ENCODE data around the gene ST3GAL2. TPM values are rescaled to one million over a fixed set of nuclear protein-coding genes. Genes with fewer than 3 reads are reported as not detected.

The ST3GAL2 gene
- total and polyA plus RNA-seq, 10 of the 15 experiments (the other 5 are each of a cell fraction or from before 2014, with no cell fraction given): 0.95 to 61.7 (median 25.9) TPM

DNA sequence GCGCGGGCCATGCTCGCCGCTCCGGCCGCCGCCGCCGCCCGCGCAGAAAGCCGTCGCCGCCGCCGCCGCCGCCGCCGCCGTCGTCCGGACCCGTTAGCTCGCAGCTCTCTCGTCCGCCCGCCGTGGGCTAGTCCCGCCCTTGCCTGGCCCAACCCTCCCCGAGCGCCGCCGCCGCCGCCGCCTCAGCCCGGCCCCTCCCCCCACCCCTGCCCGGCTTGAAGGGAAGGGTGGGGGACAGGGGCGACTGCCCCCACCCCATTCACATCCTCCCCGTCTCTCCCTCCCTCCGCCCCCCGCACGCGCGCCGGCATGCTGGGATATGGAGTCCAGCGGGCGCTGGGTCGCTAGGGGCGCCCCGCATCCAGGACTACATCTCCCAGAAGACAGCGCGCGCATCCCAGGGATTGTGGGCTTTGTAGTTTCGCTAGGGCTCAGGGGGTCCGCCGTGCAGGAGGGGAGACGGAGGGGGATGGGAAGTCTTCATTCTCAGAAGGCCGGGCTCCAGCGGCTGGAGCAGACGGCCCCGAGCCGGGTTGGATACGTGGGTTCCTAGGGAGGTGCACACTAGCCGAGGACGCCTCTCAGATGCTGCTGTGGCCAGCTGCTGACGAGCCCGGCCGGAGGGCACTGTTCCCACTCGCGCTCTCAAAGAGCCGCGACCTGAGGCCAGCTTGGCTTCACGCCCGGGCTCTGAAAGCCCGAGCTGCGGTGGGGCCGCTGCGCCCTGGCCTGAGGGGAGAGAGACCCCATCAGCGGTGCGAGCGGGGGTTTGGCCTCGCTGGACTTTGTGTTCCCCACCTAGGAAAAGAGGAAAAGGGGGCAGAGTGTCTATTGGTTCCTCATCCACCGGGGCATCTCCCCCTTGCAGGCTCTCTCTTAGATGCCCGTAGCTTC is at the start of gene ST3GAL2 (continued):
- TF ChIP-seq NR2F1 (conservative IDR thresholded peaks at IDR 0.05) (no peak), SIN3A (IDR thresholded peaks at IDR 0.05; ENCODE audit: low read depth, low read length) (no peak; the same call in 1 of the 2 replicates), POLR2AphosphoS2 (IDR thresholded peaks at IDR 0.05; ENCODE audit: low read depth, low read length) (no peak), PKNOX1 (IDR thresholded peaks at IDR 0.05) (no peak), RBBP5 (conservative IDR thresholded peaks at IDR 0.05) (no peak), GABPA (IDR thresholded peaks at IDR 0.05; ENCODE audit: low read depth) (no peak), IRF4 (IDR thresholded peaks at IDR 0.05; ENCODE audit: low read depth, low read length) (no peak), SMC3 (IDR thresholded peaks at IDR 0.05; ENCODE audit: borderline replicate concordance, low read length) (no peak), ZNF274 (IDR thresholded peaks at IDR 0.05; ENCODE audit: insufficient read depth, insufficient read length) (no peak), MTA2 (IDR thresholded peaks at IDR 0.05; ENCODE audit: low read depth) (0 out of 2 replicates have a peak, but pooled peaks have one; percentile 16), BMI1 (IDR thresholded peaks at IDR 0.05; ENCODE audit: borderline replicate concordance) (no peak)
- TF ChIP-seq, protein P1, sequence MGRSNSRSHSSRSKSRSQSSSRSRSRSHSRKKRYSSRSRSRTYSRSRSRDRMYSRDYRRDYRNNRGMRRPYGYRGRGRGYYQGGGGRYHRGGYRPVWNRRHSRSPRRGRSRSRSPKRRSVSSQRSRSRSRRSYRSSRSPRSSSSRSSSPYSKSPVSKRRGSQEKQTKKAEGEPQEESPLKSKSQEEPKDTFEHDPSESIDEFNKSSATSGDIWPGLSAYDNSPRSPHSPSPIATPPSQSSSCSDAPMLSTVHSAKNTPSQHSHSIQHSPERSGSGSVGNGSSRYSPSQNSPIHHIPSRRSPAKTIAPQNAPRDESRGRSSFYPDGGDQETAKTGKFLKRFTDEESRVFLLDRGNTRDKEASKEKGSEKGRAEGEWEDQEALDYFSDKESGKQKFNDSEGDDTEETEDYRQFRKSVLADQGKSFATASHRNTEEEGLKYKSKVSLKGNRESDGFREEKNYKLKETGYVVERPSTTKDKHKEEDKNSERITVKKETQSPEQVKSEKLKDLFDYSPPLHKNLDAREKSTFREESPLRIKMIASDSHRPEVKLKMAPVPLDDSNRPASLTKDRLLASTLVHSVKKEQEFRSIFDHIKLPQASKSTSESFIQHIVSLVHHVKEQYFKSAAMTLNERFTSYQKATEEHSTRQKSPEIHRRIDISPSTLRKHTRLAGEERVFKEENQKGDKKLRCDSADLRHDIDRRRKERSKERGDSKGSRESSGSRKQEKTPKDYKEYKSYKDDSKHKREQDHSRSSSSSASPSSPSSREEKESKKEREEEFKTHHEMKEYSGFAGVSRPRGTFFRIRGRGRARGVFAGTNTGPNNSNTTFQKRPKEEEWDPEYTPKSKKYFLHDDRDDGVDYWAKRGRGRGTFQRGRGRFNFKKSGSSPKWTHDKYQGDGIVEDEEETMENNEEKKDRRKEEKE (IDR thresholded peaks at IDR 0.05): no peak; the same call in 1 of the 2 replicates
- TF ChIP-seq, protein P2, sequence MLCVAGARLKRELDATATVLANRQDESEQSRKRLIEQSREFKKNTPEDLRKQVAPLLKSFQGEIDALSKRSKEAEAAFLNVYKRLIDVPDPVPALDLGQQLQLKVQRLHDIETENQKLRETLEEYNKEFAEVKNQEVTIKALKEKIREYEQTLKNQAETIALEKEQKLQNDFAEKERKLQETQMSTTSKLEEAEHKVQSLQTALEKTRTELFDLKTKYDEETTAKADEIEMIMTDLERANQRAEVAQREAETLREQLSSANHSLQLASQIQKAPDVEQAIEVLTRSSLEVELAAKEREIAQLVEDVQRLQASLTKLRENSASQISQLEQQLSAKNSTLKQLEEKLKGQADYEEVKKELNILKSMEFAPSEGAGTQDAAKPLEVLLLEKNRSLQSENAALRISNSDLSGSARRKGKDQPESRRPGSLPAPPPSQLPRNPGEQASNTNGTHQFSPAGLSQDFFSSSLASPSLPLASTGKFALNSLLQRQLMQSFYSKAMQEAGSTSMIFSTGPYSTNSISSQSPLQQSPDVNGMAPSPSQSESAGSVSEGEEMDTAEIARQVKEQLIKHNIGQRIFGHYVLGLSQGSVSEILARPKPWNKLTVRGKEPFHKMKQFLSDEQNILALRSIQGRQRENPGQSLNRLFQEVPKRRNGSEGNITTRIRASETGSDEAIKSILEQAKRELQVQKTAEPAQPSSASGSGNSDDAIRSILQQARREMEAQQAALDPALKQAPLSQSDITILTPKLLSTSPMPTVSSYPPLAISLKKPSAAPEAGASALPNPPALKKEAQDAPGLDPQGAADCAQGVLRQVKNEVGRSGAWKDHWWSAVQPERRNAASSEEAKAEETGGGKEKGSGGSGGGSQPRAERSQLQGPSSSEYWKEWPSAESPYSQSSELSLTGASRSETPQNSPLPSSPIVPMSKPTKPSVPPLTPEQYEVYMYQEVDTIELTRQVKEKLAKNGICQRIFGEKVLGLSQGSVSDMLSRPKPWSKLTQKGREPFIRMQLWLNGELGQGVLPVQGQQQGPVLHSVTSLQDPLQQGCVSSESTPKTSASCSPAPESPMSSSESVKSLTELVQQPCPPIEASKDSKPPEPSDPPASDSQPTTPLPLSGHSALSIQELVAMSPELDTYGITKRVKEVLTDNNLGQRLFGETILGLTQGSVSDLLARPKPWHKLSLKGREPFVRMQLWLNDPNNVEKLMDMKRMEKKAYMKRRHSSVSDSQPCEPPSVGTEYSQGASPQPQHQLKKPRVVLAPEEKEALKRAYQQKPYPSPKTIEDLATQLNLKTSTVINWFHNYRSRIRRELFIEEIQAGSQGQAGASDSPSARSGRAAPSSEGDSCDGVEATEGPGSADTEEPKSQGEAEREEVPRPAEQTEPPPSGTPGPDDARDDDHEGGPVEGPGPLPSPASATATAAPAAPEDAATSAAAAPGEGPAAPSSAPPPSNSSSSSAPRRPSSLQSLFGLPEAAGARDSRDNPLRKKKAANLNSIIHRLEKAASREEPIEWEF (IDR thresholded peaks at IDR 0.05; ENCODE audit: insufficient replicate concordance, low read depth, low read length): no peak
- TF ChIP-seq, protein P3, sequence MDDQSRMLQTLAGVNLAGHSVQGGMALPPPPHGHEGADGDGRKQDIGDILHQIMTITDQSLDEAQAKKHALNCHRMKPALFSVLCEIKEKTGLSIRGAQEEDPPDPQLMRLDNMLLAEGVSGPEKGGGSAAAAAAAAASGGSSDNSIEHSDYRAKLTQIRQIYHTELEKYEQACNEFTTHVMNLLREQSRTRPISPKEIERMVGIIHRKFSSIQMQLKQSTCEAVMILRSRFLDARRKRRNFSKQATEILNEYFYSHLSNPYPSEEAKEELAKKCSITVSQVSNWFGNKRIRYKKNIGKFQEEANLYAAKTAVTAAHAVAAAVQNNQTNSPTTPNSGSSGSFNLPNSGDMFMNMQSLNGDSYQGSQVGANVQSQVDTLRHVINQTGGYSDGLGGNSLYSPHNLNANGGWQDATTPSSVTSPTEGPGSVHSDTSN (IDR thresholded peaks at IDR 0.05; ENCODE audit: insufficient replicate concordance, low read depth, low read length): no peak
- TF ChIP-seq, protein P4, sequence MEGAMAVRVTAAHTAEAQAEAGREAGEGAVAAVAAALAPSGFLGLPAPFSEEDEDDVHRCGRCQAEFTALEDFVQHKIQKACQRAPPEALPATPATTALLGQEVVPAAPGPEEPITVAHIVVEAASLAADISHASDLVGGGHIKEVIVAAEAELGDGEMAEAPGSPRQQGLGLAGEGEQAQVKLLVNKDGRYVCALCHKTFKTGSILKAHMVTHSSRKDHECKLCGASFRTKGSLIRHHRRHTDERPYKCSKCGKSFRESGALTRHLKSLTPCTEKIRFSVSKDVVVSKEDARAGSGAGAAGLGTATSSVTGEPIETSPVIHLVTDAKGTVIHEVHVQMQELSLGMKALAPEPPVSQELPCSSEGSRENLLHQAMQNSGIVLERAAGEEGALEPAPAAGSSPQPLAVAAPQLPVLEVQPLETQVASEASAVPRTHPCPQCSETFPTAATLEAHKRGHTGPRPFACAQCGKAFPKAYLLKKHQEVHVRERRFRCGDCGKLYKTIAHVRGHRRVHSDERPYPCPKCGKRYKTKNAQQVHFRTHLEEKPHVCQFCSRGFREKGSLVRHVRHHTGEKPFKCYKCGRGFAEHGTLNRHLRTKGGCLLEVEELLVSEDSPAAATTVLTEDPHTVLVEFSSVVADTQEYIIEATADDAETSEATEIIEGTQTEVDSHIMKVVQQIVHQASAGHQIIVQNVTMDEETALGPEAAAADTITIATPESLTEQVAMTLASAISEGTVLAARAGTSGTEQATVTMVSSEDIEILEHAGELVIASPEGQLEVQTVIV (IDR thresholded peaks at IDR 0.05; ENCODE audit: borderline replicate concordance, partially characterized antibody): no peak

All from GM12878 (cell line).